Body of pancreas (tissue), 4 donors: Measurements from ENCODE around the gene TARS1.

ENCODE experiments used
- CTCF ChIP-seq, 7 experiments: fragments of 450-650 bp in 4 of 7; fragments of 200-600 bp in 3 of 7; sonication (generic) in 3 of 7; IDR thresholded peaks; one replicate each; pipeline ENCODE4 v1.5.1; 2016 to 2019; ENCODE audit warnings: antibody characterized with exemption in 7 of 7
- POLR2A ChIP-seq, 3 donors: fragments of 450-650 bp; IDR thresholded peaks; one replicate each; pipeline ENCODE4 v1.6.1; 2016; ENCODE audit warnings: antibody characterized with exemption in 3 of 3, mild to moderate bottlenecking in 2 of 3

GRCh38 chr5:33432656-33433055 is 8.1 kb upstream of the TARS1 start:
- TF ChIP-seq CTCF (IDR thresholded peaks at IDR 0.05) (no peak), POLR2A (IDR thresholded peaks at IDR 0.05) (no peak)
